HG03039 (cell line): ENCODE results near the gene NFIX.

Experiments used
- ATAC-seq: cut with Tn5 transposase; IDR thresholded peaks from one replicate; pipeline ENCODE4 v1.9.1; 2021; ENCODE audit warnings: mild to moderate bottlenecking, moderate library complexity; ENCODE audit not compliant: unreplicated experiment

Gene NFIX

GRCh38 chr19:13033819-13034611 is 38.7 kb downstream of the NFIX start:
- no peak for ATAC-seq

- no peak for ATAC-seq
These were observed 39.4 kb downstream of the NFIX start for GRCh38 chr19:13034636-13035035.

GRCh38 chr19:13035820-13036365 is 40.6 kb downstream of the NFIX start:
- ATAC-seq: no peak

GRCh38 chr19:13036366-13036976 is 41.2 kb downstream of the NFIX start:
- no peak for ATAC-seq

GRCh38 chr19:13037161-13037560 is 41.9 kb downstream of the NFIX start:
- no peak for ATAC-seq

- ATAC-seq: no peak
These were observed 42.5 kb downstream of the NFIX start for GRCh38 chr19:13037731-13038130.

- ATAC-seq: no peak
These were observed 43.3 kb downstream of the NFIX start for GRCh38 chr19:13038306-13039210.

- ATAC-seq: no peak
These were observed 44.0 kb downstream of the NFIX start for GRCh38 chr19:13039211-13039789.

- no peak for ATAC-seq
These were observed 45.1 kb downstream of the NFIX start for GRCh38 chr19:13040232-13040947.

GRCh38 chr19:13040948-13041292 is 45.6 kb downstream of the NFIX start:
- no peak for ATAC-seq

- no peak for ATAC-seq
These were observed 47.3 kb downstream of the NFIX start for GRCh38 chr19:13042443-13043130.

GRCh38 chr19:13043285-13043684 is 48.0 kb downstream of the NFIX start:
- no peak for ATAC-seq

GRCh38 chr19:13044231-13044836 is 49.1 kb downstream of the NFIX start:
- ATAC-seq: no peak

GRCh38 chr19:13045812-13046211 is 50.5 kb downstream of the NFIX start:
- no peak for ATAC-seq

- ATAC-seq: no peak
These were observed 52.1 kb downstream of the NFIX start for GRCh38 chr19:13047374-13047773.

GRCh38 chr19:13050274-13050673 is 55.0 kb downstream of the NFIX start:
- no peak for ATAC-seq

- no peak for ATAC-seq
These were observed 56.4 kb downstream of the NFIX start for GRCh38 chr19:13051557-13052165.

- no peak for ATAC-seq
These were observed 57.3 kb downstream of the NFIX start for GRCh38 chr19:13052447-13053175.
